HepG2 (cell line): Measurements from ENCODE around the gene NAT14. TPM values are rescaled to one million over a fixed set of nuclear protein-coding genes. Genes with fewer than 3 reads are reported as not detected.

Experiments
- ARID5B ChIP-seq: IDR thresholded peaks from 2 replicates; pipeline ENCODE4 v1.4.0; 2020; ENCODE audit warnings: mild to moderate bottlenecking, missing genetic modification reagents
- CREM ChIP-seq, 2 experiments: sonication (generic) in 1 of 2; formaldehyde crosslinking in 1 of 2; IDR thresholded peaks; 2 replicates each; pipeline versions ENCODE4 v1.4.0 to v1.6.1; 2016 to 2020; ENCODE audit warnings: antibody characterized with exemption in 1 of 2, mild to moderate bottlenecking in 1 of 2, missing genetic modification reagents in 1 of 2
- FOXA3 ChIP-seq: IDR thresholded peaks from 2 replicates; pipeline ENCODE4 v1.6.1; 2016; ENCODE audit warnings: missing genetic modification reagents, missing compliant biosample characterization
- HMGXB4 ChIP-seq, 2 experiments: sonication (generic) in 1 of 2; formaldehyde crosslinking in 1 of 2; IDR thresholded peaks; 2 replicates each; pipeline versions ENCODE4 v1.4.0 to v1.6.1; 2018 to 2020; ENCODE audit warnings: missing genetic modification reagents in 2 of 2, borderline replicate concordance in 1 of 2, low read depth in 1 of 2, mild to moderate bottlenecking in 1 of 2, missing biosample characterization in 1 of 2
- IRF2 ChIP-seq: IDR thresholded peaks from 2 replicates; pipeline ENCODE4 v1.6.1; 2018; ENCODE audit warnings: missing genetic modification reagents, missing compliant biosample characterization
- MED1 ChIP-seq: sonication (generic); formaldehyde crosslinking; IDR thresholded peaks from 2 replicates; pipeline ENCODE4 v1.4.0; 2020; ENCODE audit warnings: missing genetic modification reagents
- MEF2D ChIP-seq: sonication (generic); formaldehyde crosslinking; IDR thresholded peaks from 2 replicates; pipeline ENCODE4 v1.5.1; 2020; ENCODE audit warnings: mild to moderate bottlenecking, missing genetic modification reagents
- MEIS1 ChIP-seq: sonication (generic); formaldehyde crosslinking; IDR thresholded peaks from 2 replicates; pipeline ENCODE4 v1.9.0; 2021; ENCODE audit warnings: mild to moderate bottlenecking, missing genetic modification reagents, moderate library complexity, borderline replicate concordance
- MXI1 ChIP-seq: IDR thresholded peaks from 3 replicates; pipeline ENCODE4 v1.6.1; 2012; ENCODE audit warnings: low read depth, low read length, inconsistent platforms, borderline replicate concordance
- MYC ChIP-seq: sonication (generic); formaldehyde crosslinking; IDR thresholded peaks from 2 replicates; pipeline ENCODE4 v1.9.0; 2021; ENCODE audit warnings: missing genetic modification reagents, borderline replicate concordance
- NCOA2 ChIP-seq: sonication (generic); formaldehyde crosslinking; IDR thresholded peaks from 2 replicates; pipeline ENCODE4 v1.8.0; 2022; ENCODE audit warnings: inconsistent platforms
- PATZ1 ChIP-seq: sonication (generic); formaldehyde crosslinking; IDR thresholded peaks from 2 replicates; pipeline ENCODE4 v1.4.0; 2020; ENCODE audit warnings: missing genetic modification reagents
- PPARG ChIP-seq: conservative IDR thresholded peaks from 2 replicates; pipeline ENCODE4 v1.6.1; 2016; ENCODE audit warnings: missing biosample characterization, missing genetic modification reagents
- RARG ChIP-seq: sonication (generic); formaldehyde crosslinking; IDR thresholded peaks from 2 replicates; pipeline ENCODE4 v1.4.0; 2020; ENCODE audit warnings: low read depth, mild to moderate bottlenecking, missing genetic modification reagents
- SIX1 ChIP-seq: sonication (generic); formaldehyde crosslinking; IDR thresholded peaks from 2 replicates; pipeline ENCODE4 v1.4.0; 2020; ENCODE audit warnings: missing genetic modification reagents, borderline replicate concordance
- TSC22D2 ChIP-seq: sonication (generic); formaldehyde crosslinking; IDR thresholded peaks from 2 replicates; pipeline ENCODE4 v1.5.1; 2020; ENCODE audit warnings: missing genetic modification reagents, mild to moderate bottlenecking, borderline replicate concordance
- ZBTB8A ChIP-seq: sonication (generic); formaldehyde crosslinking; IDR thresholded peaks from 2 replicates; pipeline ENCODE4 v1.4.0; 2020; ENCODE audit warnings: mild to moderate bottlenecking, low read depth, missing genetic modification reagents, borderline replicate concordance
- ZFX ChIP-seq: sonication (generic); formaldehyde crosslinking; IDR thresholded peaks from 2 replicates; pipeline ENCODE4 v1.4.0; 2020; ENCODE audit warnings: mild to moderate bottlenecking, low read depth, missing genetic modification reagents, moderate library complexity
- ZNF205 ChIP-seq: IDR thresholded peaks from 2 replicates; pipeline ENCODE4 v1.6.1; 2018; ENCODE audit warnings: missing biosample characterization, missing genetic modification reagents
- ZNF230 ChIP-seq: sonication (generic); formaldehyde crosslinking; IDR thresholded peaks from 2 replicates; pipeline ENCODE4 v1.4.0; 2020; ENCODE audit warnings: mild to moderate bottlenecking, missing genetic modification reagents
- ZNF660 ChIP-seq: sonication (generic); formaldehyde crosslinking; IDR thresholded peaks from 2 replicates; pipeline ENCODE4 v1.5.1; 2020; ENCODE audit warnings: mild to moderate bottlenecking, low read depth, missing genetic modification reagents, borderline replicate concordance
- polyA plus RNA-seq, 8 experiments: library from polyadenylated mRNA; depleted of rRNA in 3 of 8; stranded (reverse) in 7 of 8; unstranded in 1 of 8; fragments of >200 nt; fragmentation: Illumina TruSeq in 4 of 8; extraction: Trizol in 4 of 8; gene quantifications; 2 replicates each; pipeline versions ENCODE4 v1.2.1 to v1.2.3, GENCODE V29; 2011 to 2016; ENCODE audit warnings: low read depth in 4 of 8, missing spikeins in 1 of 8, mixed read lengths in 1 of 8; ENCODE audit not compliant: insufficient read depth in 1 of 8
- total RNA-seq, 5 experiments: library from RNA; depleted of rRNA; stranded (reverse); fragments of >200 nt; fragmentation: Illumina TruSeq; extraction: Trizol; gene quantifications; 2 replicates each; pipeline ENCODE4 v1.2.3, GENCODE V29; 2016; ENCODE audit warnings: low read depth in 1 of 5

NAT14 gene
- total and polyA plus RNA-seq, 2 of the 13 experiments (the other 11 are each of a cell fraction or from before 2014, with no cell fraction given): 20.7 to 22.3 TPM

GRCh38 chr19:55459950-55460657, 24.9 kb upstream of the NAT14 start (continued):
- TF ChIP-seq HMGXB4 (CRISPR knock-in tag; IDR thresholded peaks at IDR 0.05; ENCODE audit: borderline replicate concordance in 1 of 2, low read depth in 1 of 2) (no peak), PPARG (CRISPR knock-in tag) (0 out of 2 replicates have a peak, but pooled peaks have one; percentile 9), ZBTB8A (0 out of 2 replicates have a peak, but pooled peaks have one; percentile 19), MYC (CRISPR knock-in tag) (no peak), MEF2D (CRISPR knock-in tag) (peak; percentile 30; the same call in 1 of the 2 replicates), RARG (0 out of 2 replicates have a peak, but pooled peaks have one; percentile 85), NCOA2 (CRISPR knock-in tag) (0 out of 2 replicates have a peak, but pooled peaks have one; percentile 23), ARID5B (CRISPR knock-in tag) (peak; percentile 33), PATZ1 (CRISPR knock-in tag) (0 out of 2 replicates have a peak, but pooled peaks have one; percentile 22), MED1 (CRISPR knock-in tag) (peak; percentile 28), SIX1 (CRISPR knock-in tag) (0 out of 2 replicates have a peak, but pooled peaks have one; percentile 41), ZNF660 (CRISPR knock-in tag) (no peak), MXI1 (0 out of 3 replicates have a peak, but pooled peaks have one; percentile 14), FOXA3 (CRISPR knock-in tag) (peak; percentile 34; the same call in 1 of the 2 replicates), MEIS1 (CRISPR knock-in tag) (peak; percentile 24; the same call in 1 of the 2 replicates), ZNF205 (CRISPR knock-in tag) (0 out of 2 replicates have a peak, but pooled peaks have one; percentile 24), ZNF230 (CRISPR knock-in tag) (0 out of 2 replicates have a peak, but pooled peaks have one; percentile 61), TSC22D2 (CRISPR knock-in tag) (no peak), ZFX (CRISPR knock-in tag) (0 out of 2 replicates have a peak, but pooled peaks have one; percentile 44), IRF2 (CRISPR knock-in tag) (0 out of 2 replicates have a peak, but pooled peaks have one; percentile 35), CREM (IDR thresholded peaks at IDR 0.05) (0 out of 2 replicates have a peak, but pooled peaks have one; percentile 8), CREM (CRISPR knock-in tag; IDR thresholded peaks at IDR 0.05) (no peak)
